Heart left ventricle (tissue), 16 donors: ENCODE data around the gene SCFD2. TPM values are rescaled to one million over a fixed set of nuclear protein-coding genes. Genes with fewer than 3 reads are reported as not detected.

Source experiments
- ATAC-seq, 4 donors: fragments of 200-7000 bp; cut with Tn5 transposase; one replicate each; pipeline ENCODE4 v1.9.1; 2020 to 2022; ENCODE audit warnings: moderate library complexity in 4 of 4, mild to moderate bottlenecking in 3 of 4, moderate number of reproducible peaks in 1 of 4
- DNase-seq, 5 donors: peaks; one replicate each; pipeline ENCODE4 v3.0.0-alpha.2; 2020
- H3K27ac ChIP-seq, 12 donors: fragments of 200-600 bp; sonication (generic) in 4 of 12; one replicate each; pipeline versions ENCODE4 v1.5.0 to v1.8.0; 2016 to 2022; ENCODE audit warnings: mild to moderate bottlenecking in 2 of 12
- H3K27me3 ChIP-seq, 9 donors: fragments of 200-600 bp; sonication (generic) in 2 of 9; one replicate each; pipeline versions ENCODE4 v1.5.1 to v1.8.0; 2016 to 2022; ENCODE audit warnings: mild to moderate bottlenecking in 3 of 9
- H3K36me3 ChIP-seq, 9 donors: fragments of 200-600 bp; sonication (generic) in 2 of 9; one replicate each; pipeline versions ENCODE4 v1.5.0 to v1.8.0; 2018 to 2022; ENCODE audit warnings: mild to moderate bottlenecking in 2 of 9
- H3K4me1 ChIP-seq, 12 donors: fragments of 200-600 bp; sonication (generic) in 4 of 12; one replicate each; pipeline versions ENCODE4 v1.5.0 to v1.8.0; 2016 to 2022; ENCODE audit warnings: mild to moderate bottlenecking in 3 of 12
- H3K4me3 ChIP-seq, 12 donors: fragments of 200-600 bp; sonication (generic) in 4 of 12; one replicate each; pipeline versions ENCODE4 v1.5.0 to v1.8.0; 2017 to 2022; ENCODE audit warnings: mild to moderate bottlenecking in 9 of 12, moderate library complexity in 4 of 12
- H3K9me3 ChIP-seq, 12 donors: fragments of 200-600 bp; sonication (generic) in 4 of 12; one replicate each; pipeline versions ENCODE4 v1.5.0 to v1.8.0; 2016 to 2022; ENCODE audit warnings: mild to moderate bottlenecking in 1 of 12
- POLR2A ChIP-seq, 2 donors: fragments of 450-650 bp; IDR thresholded peaks; one replicate each; pipeline ENCODE4 v1.6.1; 2017; ENCODE audit warnings: antibody characterized with exemption in 2 of 2, mild to moderate bottlenecking in 2 of 2, moderate library complexity in 2 of 2
- WGBS, 4 donors: extraction: QIAGEN DNeasy Blood & Tissue Kit in 2 of 4; methylation state at CpG; one replicate each; pipeline versions ENCODE4 v1.1.5 to v1.1.7; 2013 to 2018; 5-methylcytosine and 5-hydroxymethylcytosine counted together
- intact Hi-C, 10 donors: fragments of 100-400 bp; cut with DNase I; formaldehyde crosslinking; loops; one replicate each; pipeline versions ENCODE4 v1.11.1 to v1.14.2; 2022
- polyA plus RNA-seq, 2 donors: library from polyadenylated mRNA; stranded (reverse); fragments of 200-250 nt; gene quantifications; one replicate each; pipeline ENCODE4 v1.2.3, GENCODE V29; 2013
- total RNA-seq, 9 donors: library from RNA; depleted of rRNA in 2 of 9; stranded (reverse); fragments of >200 nt in 2 of 9; fragmentation: NEBNext Ultra II Directional in 3 of 9; extraction: Animal tissue kit (Norgen Biotek cat#: 25700) in 3 of 9; gene quantifications; one replicate each; pipeline versions ENCODE4 v1.1.0 to v1.2.4, GENCODE V29; 2016 to 2023
- TF ChIP-seq, protein P1 (sequence below), 12 donors: fragments of 200-600 bp; sonication (generic) in 4 of 12; IDR thresholded peaks; one replicate each; pipeline versions ENCODE4 v1.5.0 to v1.8.0; 2018 to 2022; ENCODE audit warnings: antibody characterized with exemption in 12 of 12, mild to moderate bottlenecking in 5 of 12
- donor health status: ischemic (EF 13 %, LVEDD 7.1; RV severe dilation, severe dysfunction).
- donor health status: healthy with polysubstance abuse.
- donor health status: DM: no; HTN: yes; CAD: no.
- donor health status: DM: no; HTN: no; CAD: no.
- donor health status: ischemic (EF 25% LVEDD 6.9; RV normal size, moderate dysfunction).
- donor health status: ischemic (EF 25% LVEDD 5.7; RV mildly dilated, moderate dysfunction).
- donor health status: healthy.
- donor health status: DM: yes; HTN: yes; CAD: no.
- donor health status: ischemic (EF 35%, LVEDD 5.7; RV mildly dilated, moderate dysfunction).
- donor health status: nonischemic (EF 11% LVEDD 7.7; RV severe dilation, severe dysfunction).
- donor health status: DM: yes; HTN: yes; CAD: no.
- donor health status: PGD.
- donor health status: ischemic (EF 29% LVEDD 5.4; RV normal size, mild dysfunction).
- donor health status: nonischemic (EF 23%, LVEDD 6.1; RV moderate dilation, normal function).

Gene SCFD2
- total and polyA plus RNA-seq, 11 donors: 3.7 to 14.0 (median 9.8) TPM

- H3K27me3 ChIP-seq: no peaks in the 10 kb centered on the region
- ATAC-seq (no peak), DNase-seq (no peak)
- no peaks in the 10 kb centered on the region for H3K36me3 ChIP-seq
- no peak overlapping the region for H3K4me3 ChIP-seq
- TF ChIP-seq POLR2A (IDR thresholded peaks at IDR 0.05): no peak
- TF ChIP-seq, protein P1, sequence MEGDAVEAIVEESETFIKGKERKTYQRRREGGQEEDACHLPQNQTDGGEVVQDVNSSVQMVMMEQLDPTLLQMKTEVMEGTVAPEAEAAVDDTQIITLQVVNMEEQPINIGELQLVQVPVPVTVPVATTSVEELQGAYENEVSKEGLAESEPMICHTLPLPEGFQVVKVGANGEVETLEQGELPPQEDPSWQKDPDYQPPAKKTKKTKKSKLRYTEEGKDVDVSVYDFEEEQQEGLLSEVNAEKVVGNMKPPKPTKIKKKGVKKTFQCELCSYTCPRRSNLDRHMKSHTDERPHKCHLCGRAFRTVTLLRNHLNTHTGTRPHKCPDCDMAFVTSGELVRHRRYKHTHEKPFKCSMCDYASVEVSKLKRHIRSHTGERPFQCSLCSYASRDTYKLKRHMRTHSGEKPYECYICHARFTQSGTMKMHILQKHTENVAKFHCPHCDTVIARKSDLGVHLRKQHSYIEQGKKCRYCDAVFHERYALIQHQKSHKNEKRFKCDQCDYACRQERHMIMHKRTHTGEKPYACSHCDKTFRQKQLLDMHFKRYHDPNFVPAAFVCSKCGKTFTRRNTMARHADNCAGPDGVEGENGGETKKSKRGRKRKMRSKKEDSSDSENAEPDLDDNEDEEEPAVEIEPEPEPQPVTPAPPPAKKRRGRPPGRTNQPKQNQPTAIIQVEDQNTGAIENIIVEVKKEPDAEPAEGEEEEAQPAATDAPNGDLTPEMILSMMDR (IDR thresholded peaks at IDR 0.05): no peak
- H3K4me1 ChIP-seq: peaks cover 0 to 27% (median 18%) of the 10 kb centered on the region in 12 donors
- H3K9me3 ChIP-seq: no peaks in the 10 kb centered on the region
- intact Hi-C loops: loop anchor here in 1 of 10 donors (10.0 kb wide), 1 partner anchor 737 kb away; no protein-coding TSS in a partner anchor
- H3K27ac ChIP-seq: no peak overlapping the region
Observed at GRCh38 chr4:52991472-52991871, 374.4 kb downstream of the SCFD2 start.

GRCh38 chr4:52990706-52991105 lies 375.2 kb downstream of the SCFD2 start:
- no peaks in the 10 kb centered on the region for H3K36me3 ChIP-seq
- no peak overlapping the region for H3K27ac ChIP-seq
- DNase-seq: no peak
- 97 to 100% (median 98%) methylated on average over 1 of the region's 1 CpG for WGBS, 4 donors
- no peaks in the 10 kb centered on the region for H3K27me3 ChIP-seq
- TF ChIP-seq, protein P1 (IDR thresholded peaks at IDR 0.05): no peak
- TF ChIP-seq POLR2A (IDR thresholded peaks at IDR 0.05): no peak
- intact Hi-C loops: loop anchor here in 1 of 10 donors (10.0 kb wide), 1 partner anchor 736 kb away; no protein-coding TSS in a partner anchor
- no peak overlapping the region for H3K4me3 ChIP-seq
- peaks cover 0 to 20% (median 10%) of the 10 kb centered on the region in 12 donors for H3K4me1 ChIP-seq
- no peak for ATAC-seq
- no peaks in the 10 kb centered on the region for H3K9me3 ChIP-seq

- intact Hi-C loops: loop anchor here in 7 of 10 donors (10.0 kb wide), 6 partner anchors 265 to 885 kb away; partner anchors contain the start of gene USP46 (in 1 of the 7)
- H3K27me3 ChIP-seq: no peaks in the 10 kb centered on the region
- no peak for DNase-seq
- no peak for ATAC-seq
- whole genome bisulfite sequencing, 4 donors: 42 to 50% (median 49%) methylated on average over 3 of the region's 3 CpGs
- H3K36me3 ChIP-seq: no peaks in the 10 kb centered on the region
- H3K4me3 ChIP-seq: no peak overlapping the region
- no peaks in the 10 kb centered on the region for H3K9me3 ChIP-seq
- H3K27ac ChIP-seq: no peak overlapping the region
- TF ChIP-seq, protein P1 (IDR thresholded peaks at IDR 0.05): no peak
- no peak for TF ChIP-seq POLR2A (IDR thresholded peaks at IDR 0.05)
- peaks cover 0 to 13% (median 7%) of the 10 kb centered on the region in 12 donors for H3K4me1 ChIP-seq
Observed at GRCh38 chr4:52989865-52990264, 376.0 kb downstream of the SCFD2 start.

GRCh38 chr4:52987392-52988056 lies 378.3 kb downstream of the SCFD2 start:
- intact Hi-C loops: loop anchor here in 6 of 10 donors (10.0 kb wide), 5 partner anchors 263 to 883 kb away; partner anchors contain the start of gene USP46 (in 1 of the 6)
- H3K4me3 ChIP-seq: no peak overlapping the region
- ATAC-seq (no peak), DNase-seq (no peak)
- TF ChIP-seq, protein P1 (IDR thresholded peaks at IDR 0.05): no peak
- TF ChIP-seq POLR2A (IDR thresholded peaks at IDR 0.05): no peak
- no peak overlapping the region for H3K27ac ChIP-seq
- H3K9me3 ChIP-seq: no peaks in the 10 kb centered on the region
- H3K27me3 ChIP-seq: no peaks in the 10 kb centered on the region
- peaks cover 0 to 22% (median 11%) of the 10 kb centered on the region in 12 donors for H3K4me1 ChIP-seq
- no peaks in the 10 kb centered on the region for H3K36me3 ChIP-seq
- 77 to 86% (median 84%) methylated on average over 5 of the region's 5 CpGs for WGBS, 4 donors
